Liver (tissue), 9 donors: Measurements from ENCODE around the gene TGM4. TPM values are rescaled to one million over a fixed set of nuclear protein-coding genes. Genes with fewer than 3 reads are reported as not detected.

ENCODE experiments used
- DNase-seq: peaks from one replicate; pipeline ENCODE4 v3.0.0-alpha.2; 2017; ENCODE audit warnings: low spot score
- H3K27ac ChIP-seq, 2 donors: one replicate each; pipeline ENCODE4 v1.7.0; 2013; ENCODE audit warnings: inconsistent platforms in 2 of 2, low read length in 2 of 2, control low read depth in 1 of 2, low read depth in 1 of 2, mild to moderate bottlenecking in 1 of 2
- H3K27me3 ChIP-seq, 4 donors: one replicate each; pipeline versions ENCODE4 v1.6.1 to v1.7.0; 2013; ENCODE audit warnings: low read length in 3 of 4, inconsistent platforms in 1 of 4, mild to moderate bottlenecking in 1 of 4, moderate library complexity in 1 of 4; ENCODE audit not compliant: control insufficient read depth in 4 of 4, insufficient read depth in 4 of 4
- H3K36me3 ChIP-seq, 4 donors: one replicate each; pipeline versions ENCODE4 v1.6.1 to v1.7.0; 2013; ENCODE audit warnings: low read length in 3 of 4, mild to moderate bottlenecking in 3 of 4, low read depth in 1 of 4, moderate library complexity in 1 of 4; ENCODE audit not compliant: control insufficient read depth in 4 of 4, insufficient read depth in 3 of 4
- H3K4me1 ChIP-seq, 4 donors: one replicate each; pipeline versions ENCODE4 v1.6.1 to v1.7.0; 2013; ENCODE audit warnings: low read length in 3 of 4, mild to moderate bottlenecking in 3 of 4, moderate library complexity in 1 of 4; ENCODE audit not compliant: control insufficient read depth in 4 of 4, insufficient read depth in 4 of 4
- H3K4me3 ChIP-seq, 3 donors: one replicate each; pipeline versions ENCODE4 v1.6.1 to v1.7.0; 2013; ENCODE audit warnings: low read length in 3 of 3, control low read depth in 1 of 3, low read depth in 1 of 3, mild to moderate bottlenecking in 1 of 3
- H3K9ac ChIP-seq, 2 donors: one replicate each; pipeline ENCODE4 v1.7.0; 2013; ENCODE audit warnings: low read length in 2 of 2, mild to moderate bottlenecking in 2 of 2, moderate library complexity in 2 of 2, control low read depth in 1 of 2, low read depth in 1 of 2
- H3K9me3 ChIP-seq, 4 donors: one replicate each; pipeline versions ENCODE4 v1.6.1 to v1.7.0; 2013; ENCODE audit warnings: low read length in 3 of 4; ENCODE audit not compliant: control insufficient read depth in 4 of 4
- ATF3 ChIP-seq: IDR thresholded peaks from 2 replicates; pipeline ENCODE4 v1.6.1; 2016; ENCODE audit warnings: antibody characterized with exemption
- CTCF ChIP-seq: fragments of 150-350 bp; IDR thresholded peaks from 2 replicates; pipeline ENCODE4 v1.5.1; 2017; ENCODE audit warnings: improper control_type of control experiment, low read depth, low read length; ENCODE audit not compliant: missing input control
- FOXA2 ChIP-seq: IDR thresholded peaks from 2 replicates; pipeline ENCODE4 v1.6.1; 2016; ENCODE audit warnings: antibody characterized with exemption
- GABPA ChIP-seq, 2 donors: IDR thresholded peaks in 1 of 2; conservative IDR thresholded peaks in 1 of 2; 2 replicates each; pipeline ENCODE4 v1.6.1; 2016; ENCODE audit warnings: antibody characterized with exemption in 2 of 2, mild to moderate bottlenecking in 1 of 2, moderate library complexity in 1 of 2
- HNF4A ChIP-seq, 2 donors: conservative IDR thresholded peaks; 2 replicates each; pipeline ENCODE4 v1.6.1; 2016; ENCODE audit warnings: antibody characterized with exemption in 2 of 2, mild to moderate bottlenecking in 2 of 2
- HNF4G ChIP-seq: IDR thresholded peaks from 2 replicates; pipeline ENCODE4 v1.6.1; 2016; ENCODE audit warnings: antibody characterized with exemption
- RAD21 ChIP-seq, 2 donors: IDR thresholded peaks; 2 replicates each; pipeline ENCODE4 v1.6.1; 2016; ENCODE audit warnings: antibody characterized with exemption in 2 of 2, mild to moderate bottlenecking in 2 of 2
- REST ChIP-seq: IDR thresholded peaks from 2 replicates; pipeline ENCODE4 v1.6.1; 2016; ENCODE audit warnings: antibody characterized with exemption, mild to moderate bottlenecking
- RXRA ChIP-seq, 2 donors: IDR thresholded peaks; 2 replicates each; pipeline ENCODE4 v1.6.1; 2017 to 2018; ENCODE audit warnings: antibody characterized with exemption in 2 of 2, mild to moderate bottlenecking in 1 of 2
- SP1 ChIP-seq: IDR thresholded peaks from 2 replicates; pipeline ENCODE4 v1.6.1; 2018; ENCODE audit warnings: antibody characterized with exemption, mild to moderate bottlenecking
- TAF1 ChIP-seq: conservative IDR thresholded peaks from 2 replicates; pipeline ENCODE4 v1.6.1; 2016; ENCODE audit warnings: antibody characterized with exemption, mild to moderate bottlenecking
- WGBS: extraction: QIAGEN DNeasy Blood & Tissue Kit; methylation state at CpG from one replicate; pipeline ENCODE4 v1.1.7; 2013; 5-methylcytosine and 5-hydroxymethylcytosine counted together
- polyA plus RNA-seq, 2 donors: library from polyadenylated mRNA; stranded (reverse) in 1 of 2; unstranded in 1 of 2; fragments of 200-250 nt in 1 of 2; fragments of >200 nt in 1 of 2; fragmentation: Nextera tagmentation in 1 of 2; extraction: Ambion mirVana in 1 of 2; gene quantifications; one replicate each; pipeline versions ENCODE4 v1.2.1 to v1.2.3, GENCODE V29; 2013 to 2015
- total RNA-seq, 2 donors: library from RNA; depleted of rRNA; stranded (reverse); fragments of >200 nt; gene quantifications; one replicate each; pipeline ENCODE4 v1.2.3, GENCODE V29; 2014
- TF ChIP-seq, protein P1 (sequence below): IDR thresholded peaks from 2 replicates; pipeline ENCODE4 v1.6.1; 2016; ENCODE audit warnings: antibody characterized with exemption
- donor health status: healthy.
- donor health status: healthy.
- donor health status: healthy.
- donor health status: healthy.
- donor health status: healthy.

The TGM4 gene
- total and polyA plus RNA-seq, 4 donors: not detected

DNA sequence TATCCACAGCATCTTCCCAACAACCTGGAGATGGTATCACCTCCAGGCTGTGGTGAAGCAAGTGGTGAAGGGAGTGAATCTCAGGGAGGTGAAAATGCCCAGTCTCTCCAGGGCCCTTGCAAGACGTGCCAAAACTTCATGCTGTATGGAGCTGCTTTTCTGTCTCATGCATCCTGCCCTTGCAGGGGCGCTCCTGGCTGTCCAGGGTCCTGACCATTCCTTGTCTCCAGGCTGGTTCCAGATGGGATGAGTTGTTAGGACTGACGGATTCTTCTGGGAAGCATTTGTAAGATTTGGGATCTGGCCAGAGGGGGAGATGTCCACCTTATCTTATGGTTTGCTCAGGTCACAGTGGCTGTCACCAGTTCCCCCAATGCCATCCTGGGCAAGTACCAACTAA, 15.8 kb downstream of the TGM4 start:
- WGBS: 46% methylated on average over 3 of the region's 3 CpGs
- TF ChIP-seq RAD21 (IDR thresholded peaks at IDR 0.05) (no peak), GABPA (IDR thresholded peaks at IDR 0.05 in 1 of 2, conservative IDR thresholded peaks at IDR 0.05 in 1 of 2) (no peak), CTCF (no peak), TAF1 (no peak), SP1 (no peak), REST (no peak)
- TF ChIP-seq, protein P1, sequence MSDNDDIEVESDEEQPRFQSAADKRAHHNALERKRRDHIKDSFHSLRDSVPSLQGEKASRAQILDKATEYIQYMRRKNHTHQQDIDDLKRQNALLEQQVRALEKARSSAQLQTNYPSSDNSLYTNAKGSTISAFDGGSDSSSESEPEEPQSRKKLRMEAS: no peak
- DNase-seq: no peak
- no peak overlapping the region for H3K27ac ChIP-seq
- H3K9me3 ChIP-seq: no peaks in the 10 kb centered on the region
- H3K4me1 ChIP-seq: no peaks in the 10 kb centered on the region
- no peaks in the 10 kb centered on the region for H3K27me3 ChIP-seq
- H3K4me3 ChIP-seq: no peak overlapping the region
- no peaks in the 10 kb centered on the region for H3K36me3 ChIP-seq
- no peak overlapping the region for H3K9ac ChIP-seq

DNA sequence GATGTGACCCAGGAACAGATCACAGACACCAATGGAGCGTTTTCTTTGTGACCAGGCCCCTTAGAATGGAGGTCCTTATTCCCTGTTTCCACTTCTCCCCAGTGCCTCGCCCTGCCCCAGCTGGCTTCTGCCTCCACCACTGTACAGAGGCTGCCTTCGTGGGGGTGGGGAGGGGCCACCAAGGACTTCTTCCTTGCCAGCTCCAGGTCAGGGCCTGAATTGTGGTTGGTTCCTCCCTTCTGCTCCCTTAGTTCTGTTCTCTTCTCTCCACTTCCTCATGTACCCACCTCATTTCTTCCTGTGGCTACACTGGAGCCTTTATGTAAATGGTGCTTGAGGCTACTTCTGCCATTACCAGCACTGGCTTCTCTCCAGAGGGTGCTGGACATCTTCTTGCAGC, 16.4 kb downstream of the TGM4 start:
- H3K36me3 ChIP-seq: no peaks in the 10 kb centered on the region
- DNase-seq: no peak
- H3K9ac ChIP-seq: no peak overlapping the region
- TF ChIP-seq SP1: no peak
- no peak for TF ChIP-seq FOXA2
- no peak for TF ChIP-seq RAD21 (IDR thresholded peaks at IDR 0.05)
- no peak for TF ChIP-seq ATF3
- TF ChIP-seq RXRA (IDR thresholded peaks at IDR 0.05): no peak
- no peak for TF ChIP-seq HNF4A (conservative IDR thresholded peaks at IDR 0.05)
- no peak for TF ChIP-seq HNF4G
- TF ChIP-seq CTCF: no peak
- TF ChIP-seq, protein P1: no peak
- no peaks in the 10 kb centered on the region for H3K9me3 ChIP-seq
- no peak overlapping the region for H3K4me3 ChIP-seq
- no peaks in the 10 kb centered on the region for H3K4me1 ChIP-seq
- H3K27me3 ChIP-seq: no peaks in the 10 kb centered on the region
- 71% methylated on average over 3 of the region's 3 CpGs for WGBS
- H3K27ac ChIP-seq: no peak overlapping the region
